HepG2 (cell line): Measurements from ENCODE around the gene ZBTB1. TPM values are rescaled to one million over a fixed set of nuclear protein-coding genes. Genes with fewer than 3 reads are reported as not detected.
A peak's percentile ranks its signal among the peaks of the same experiment; 100 is the strongest.
"Not testable (repeated sequence)": the region's sequence is repeated elsewhere in the genome, so short reads cannot be mapped to it uniquely, and the experiment has no call there.

Experiments used
- ATAC-seq: fragments of 200-7000 bp; cut with Tn5 transposase; 3 replicates; pipeline ENCODE4 v1.9.1; 2020; ENCODE audit warnings: mild to moderate bottlenecking, moderate library complexity
- BruUV-seq: library from RNA; stranded (reverse); fragments of 400-500 nt; replicated peaks from 2 replicates; lab custom pipeline; 2021; lab: Mats Ljungman, UMichigan
- CTCF ChIA-PET: fragments of 300-600 bp; formaldehyde crosslinking; extraction: SDS; loops from one replicate; lab custom pipeline; 2021; ENCODE audit warnings: low total read pairs, inconsistent platforms, low intra/inter-chr PET ratio; lab: Yijun Ruan, JAX
- POLR2A ChIA-PET: fragments of 350-600 bp; sonication (Branson Sonifier 250); formaldehyde crosslinking; loops from one replicate; lab custom pipeline; 2020; ENCODE audit warnings: antibody characterized with exemption, inconsistent platforms; lab: Yijun Ruan, JAX
- DNase-seq: peaks from one replicate; pipeline ENCODE4 v3.0.0-alpha.2; 2015; ENCODE audit warnings: low spot score
- FAIRE-seq: peaks from 3 replicates; lab custom pipeline; 2011; peaks lifted over from hg19 to GRCh38; lab: Jason Lieb, UNC
- H2AFZ ChIP-seq: one replicate; pipeline ENCODE4 v1.6.1; 2011; ENCODE audit warnings: low read length, inconsistent platforms
- H3K27ac ChIP-seq: fragments of 300-600 bp; 3 replicates; pipeline ENCODE4 v1.8.0; 2011; ENCODE audit warnings: mixed run types, mild to moderate bottlenecking, mixed read lengths, low read length, inconsistent platforms; ENCODE audit not compliant: insufficient read depth; ENCODE audit errors: extremely low read length
- H3K27me3 ChIP-seq, 2 experiments: fragments of 200-600 bp in 1 of 2; 2 replicates in 1 of 2; 3 replicates in 1 of 2; pipeline versions ENCODE4 v1.6.0 to v1.8.0; 2011; ENCODE audit warnings: low read length in 2 of 2, mild to moderate bottlenecking in 2 of 2, moderate library complexity in 2 of 2, inconsistent platforms in 1 of 2; ENCODE audit not compliant: insufficient read depth in 2 of 2, control insufficient read depth in 1 of 2
- H3K36me3 ChIP-seq, 2 experiments: fragments of 200-600 bp in 1 of 2; replicated peaks in 1 of 2; 2 replicates in 1 of 2; 3 replicates in 1 of 2; pipeline versions ENCODE4 v1.5.1 to v1.8.0; 2011; ENCODE audit warnings: low read length in 2 of 2, inconsistent platforms in 1 of 2; ENCODE audit not compliant: insufficient read depth in 2 of 2, control insufficient read depth in 1 of 2
- H3K4me1 ChIP-seq: 2 replicates; pipeline ENCODE4 v1.5.1; 2012; ENCODE audit warnings: low read length, inconsistent platforms; ENCODE audit not compliant: insufficient read depth
- H3K4me2 ChIP-seq: 2 replicates; pipeline ENCODE4 v1.6.0; 2011; ENCODE audit warnings: low read depth, low read length, inconsistent platforms
- H3K4me3 ChIP-seq, 3 experiments: fragments of 200-600 bp in 1 of 3; sonication (generic), shearing (Covaris generic) in 1 of 3; replicated peaks in 1 of 3; 2 replicates each; pipeline ENCODE4 v1.5.1; 2011 to 2016; ENCODE audit warnings: low read length in 3 of 3, inconsistent platforms in 2 of 3, low read depth in 2 of 3, mild to moderate bottlenecking in 2 of 3, control low read depth in 1 of 3, mixed read lengths in 1 of 3; ENCODE audit not compliant: insufficient read depth in 1 of 3
- H3K79me2 ChIP-seq: one replicate; pipeline ENCODE4 v1.6.1; 2011; ENCODE audit warnings: low read length, inconsistent platforms; ENCODE audit not compliant: insufficient read depth
- H3K9ac ChIP-seq: 2 replicates; pipeline ENCODE4 v1.6.0; 2011; ENCODE audit warnings: mild to moderate bottlenecking, low read depth, low read length, inconsistent platforms; ENCODE audit not compliant: insufficient read depth
- H3K9me3 ChIP-seq: 2 replicates; pipeline ENCODE4 v1.5.1; 2012; ENCODE audit warnings: mild to moderate bottlenecking, low read length
- H4K20me1 ChIP-seq: 2 replicates; pipeline ENCODE4 v1.6.0; 2011; ENCODE audit warnings: inconsistent platforms, mild to moderate bottlenecking, low read length, moderate library complexity; ENCODE audit not compliant: insufficient read depth
- FOXA1 ChIP-seq, 2 experiments: fragments of 450-650 bp in 1 of 2; sonication (generic) in 1 of 2; formaldehyde crosslinking in 1 of 2; IDR thresholded peaks; 2 replicates each; pipeline versions ENCODE4 v1.4.0 to v1.6.1; 2016 to 2020; ENCODE audit warnings: missing genetic modification reagents in 1 of 2
- ZNF121 ChIP-seq: sonication (generic); formaldehyde crosslinking; IDR thresholded peaks from 2 replicates; pipeline ENCODE4 v1.5.0; 2020; ENCODE audit warnings: mild to moderate bottlenecking, missing genetic modification reagents
- ZNF660 ChIP-seq: sonication (generic); formaldehyde crosslinking; IDR thresholded peaks from 2 replicates; pipeline ENCODE4 v1.5.1; 2020; ENCODE audit warnings: mild to moderate bottlenecking, low read depth, missing genetic modification reagents, borderline replicate concordance
- WGBS: methylation state at CpG from one replicate; pipeline ENCODE4 v1.1.6; 2017; ENCODE audit warnings: low lambda C conversion rate; 5-methylcytosine and 5-hydroxymethylcytosine counted together
- in situ Hi-C: cut with HindIII; loops from 2 replicates; pipeline ENCODE4 v1.10.0; 2017; ENCODE audit warnings: low pct_unique_long_range_greater_than_20kb; ENCODE audit not compliant: extremely low pct_ligation_motif_present
- intact Hi-C: fragments of 100-400 bp; cut with micrococcal nuclease; formaldehyde crosslinking; loops from one replicate; pipeline ENCODE4 v1.10.0; 2022; ENCODE audit not compliant: unreplicated experiment
- polyA plus RNA-seq, 8 experiments: library from polyadenylated mRNA; depleted of rRNA in 3 of 8; stranded (reverse) in 7 of 8; unstranded in 1 of 8; fragments of >200 nt; fragmentation: Illumina TruSeq in 4 of 8; extraction: Trizol in 4 of 8; gene quantifications; 2 replicates each; pipeline versions ENCODE4 v1.2.1 to v1.2.3, GENCODE V29; 2011 to 2016; ENCODE audit warnings: low read depth in 4 of 8, missing spikeins in 1 of 8, mixed read lengths in 1 of 8; ENCODE audit not compliant: insufficient read depth in 1 of 8
- total RNA-seq, 5 experiments: library from RNA; depleted of rRNA; stranded (reverse); fragments of >200 nt; fragmentation: Illumina TruSeq; extraction: Trizol; gene quantifications; 2 replicates each; pipeline ENCODE4 v1.2.3, GENCODE V29; 2016; ENCODE audit warnings: low read depth in 1 of 5

The ZBTB1 gene
- total and polyA plus RNA-seq, 2 of the 13 experiments (the other 11 are each of a cell fraction or from before 2014, with no cell fraction given), result 18.8 to 22.6 TPM

- peaks cover 0 to 15% of the 10 kb centered on the region in 2 experiments; a peak in 2 of 5 replicates for H3K27me3 ChIP-seq
- H3K4me2 ChIP-seq, POLR2A ChIA-PET, DNase-seq, CTCF ChIA-PET, H3K4me1 ChIP-seq, intact Hi-C loops, H2AFZ ChIP-seq, H3K9me3 ChIP-seq, ATAC-seq, H3K27ac ChIP-seq, in situ Hi-C loops, BruUV-seq, H3K4me3 ChIP-seq, H3K36me3 ChIP-seq, H4K20me1 ChIP-seq, H3K9ac ChIP-seq, H3K79me2 ChIP-seq, FAIRE-seq: not testable (repeated sequence)
- 55% methylated on average over 2 of the region's 2 CpGs for WGBS
- TF ChIP-seq ZNF121, result 0 out of 2 replicates have a peak, but pooled peaks have one; percentile 15
These were observed 53.6 kb downstream of the ZBTB1 start for GRCh38 chr14:64558216-64558615.

GRCh38 chr14:64561631-64562030 lies 57.1 kb downstream of the ZBTB1 start:
- H3K36me3 ChIP-seq, result no peaks in the 10 kb centered on the region
- 38% methylated on average over 2 of the region's 2 CpGs for WGBS
- H3K4me2 ChIP-seq, result no peak overlapping the region
- DNase-seq (no peak), FAIRE-seq (no peak), ATAC-seq (no peak)
- no peak overlapping the region for H3K27ac ChIP-seq
- POLR2A ChIA-PET, result no interaction called here
- H3K4me1 ChIP-seq, result no peaks in the 10 kb centered on the region
- H2AFZ ChIP-seq, result no peak overlapping the region
- CTCF ChIA-PET, result no interaction called here
- peaks cover 0 to 7% of the 10 kb centered on the region in 2 experiments; a peak in 2 of 5 replicates for H3K27me3 ChIP-seq
- H3K9me3 ChIP-seq, result no peaks in the 10 kb centered on the region
- no peak overlapping the region for H3K4me3 ChIP-seq
- no peak for TF ChIP-seq ZNF660 (CRISPR knock-in tag)
- no peak for TF ChIP-seq FOXA1 (IDR thresholded peaks at IDR 0.05)
- no peak for TF ChIP-seq FOXA1 (CRISPR knock-in tag; IDR thresholded peaks at IDR 0.05)
- no TSS peak for BruUV-seq
- H3K9ac ChIP-seq, result no peak overlapping the region
- H4K20me1 ChIP-seq, result no peaks in the 10 kb centered on the region
- in situ Hi-C loops (no loop called here), intact Hi-C loops (no loop called here)
- no peaks in the 10 kb centered on the region for H3K79me2 ChIP-seq
